HepG2 (cell line): Measurements from ENCODE around the gene MGMT. TPM values are rescaled to one million over a fixed set of nuclear protein-coding genes. Genes with fewer than 3 reads are reported as not detected.

Experiments
- ATAC-seq: fragments of 200-7000 bp; cut with Tn5 transposase; 3 replicates; pipeline ENCODE4 v1.9.1; 2020; ENCODE audit warnings: mild to moderate bottlenecking, moderate library complexity
- BruUV-seq: library from RNA; stranded (reverse); fragments of 400-500 nt; replicated peaks from 2 replicates; lab custom pipeline; 2021; lab: Mats Ljungman, UMichigan
- CTCF ChIA-PET: fragments of 300-600 bp; formaldehyde crosslinking; extraction: SDS; loops from one replicate; lab custom pipeline; 2021; ENCODE audit warnings: low total read pairs, inconsistent platforms, low intra/inter-chr PET ratio; lab: Yijun Ruan, JAX
- POLR2A ChIA-PET: fragments of 350-600 bp; sonication (Branson Sonifier 250); formaldehyde crosslinking; loops from one replicate; lab custom pipeline; 2020; ENCODE audit warnings: antibody characterized with exemption, inconsistent platforms; lab: Yijun Ruan, JAX
- DNase-seq: peaks from one replicate; pipeline ENCODE4 v3.0.0-alpha.2; 2015; ENCODE audit warnings: low spot score
- FAIRE-seq: peaks from 3 replicates; lab custom pipeline; 2011; peaks lifted over from hg19 to GRCh38; lab: Jason Lieb, UNC
- H2AFZ ChIP-seq: one replicate; pipeline ENCODE4 v1.6.1; 2011; ENCODE audit warnings: low read length, inconsistent platforms
- H3K27ac ChIP-seq: fragments of 300-600 bp; 3 replicates; pipeline ENCODE4 v1.8.0; 2011; ENCODE audit warnings: mixed run types, mild to moderate bottlenecking, mixed read lengths, low read length, inconsistent platforms; ENCODE audit not compliant: insufficient read depth; ENCODE audit errors: extremely low read length
- H3K27me3 ChIP-seq, 2 experiments: fragments of 200-600 bp in 1 of 2; 2 replicates in 1 of 2; 3 replicates in 1 of 2; pipeline versions ENCODE4 v1.6.0 to v1.8.0; 2011; ENCODE audit warnings: low read length in 2 of 2, mild to moderate bottlenecking in 2 of 2, moderate library complexity in 2 of 2, inconsistent platforms in 1 of 2; ENCODE audit not compliant: insufficient read depth in 2 of 2, control insufficient read depth in 1 of 2
- H3K36me3 ChIP-seq, 2 experiments: fragments of 200-600 bp in 1 of 2; replicated peaks in 1 of 2; 2 replicates in 1 of 2; 3 replicates in 1 of 2; pipeline versions ENCODE4 v1.5.1 to v1.8.0; 2011; ENCODE audit warnings: low read length in 2 of 2, inconsistent platforms in 1 of 2; ENCODE audit not compliant: insufficient read depth in 2 of 2, control insufficient read depth in 1 of 2
- H3K4me1 ChIP-seq: 2 replicates; pipeline ENCODE4 v1.5.1; 2012; ENCODE audit warnings: low read length, inconsistent platforms; ENCODE audit not compliant: insufficient read depth
- H3K4me2 ChIP-seq: 2 replicates; pipeline ENCODE4 v1.6.0; 2011; ENCODE audit warnings: low read depth, low read length, inconsistent platforms
- H3K4me3 ChIP-seq, 3 experiments: fragments of 200-600 bp in 1 of 3; sonication (generic), shearing (Covaris generic) in 1 of 3; replicated peaks in 1 of 3; 2 replicates each; pipeline ENCODE4 v1.5.1; 2011 to 2016; ENCODE audit warnings: low read length in 3 of 3, inconsistent platforms in 2 of 3, low read depth in 2 of 3, mild to moderate bottlenecking in 2 of 3, control low read depth in 1 of 3, mixed read lengths in 1 of 3; ENCODE audit not compliant: insufficient read depth in 1 of 3
- H3K79me2 ChIP-seq: one replicate; pipeline ENCODE4 v1.6.1; 2011; ENCODE audit warnings: low read length, inconsistent platforms; ENCODE audit not compliant: insufficient read depth
- H3K9ac ChIP-seq: 2 replicates; pipeline ENCODE4 v1.6.0; 2011; ENCODE audit warnings: mild to moderate bottlenecking, low read depth, low read length, inconsistent platforms; ENCODE audit not compliant: insufficient read depth
- H3K9me3 ChIP-seq: 2 replicates; pipeline ENCODE4 v1.5.1; 2012; ENCODE audit warnings: mild to moderate bottlenecking, low read length
- H4K20me1 ChIP-seq: 2 replicates; pipeline ENCODE4 v1.6.0; 2011; ENCODE audit warnings: inconsistent platforms, mild to moderate bottlenecking, low read length, moderate library complexity; ENCODE audit not compliant: insufficient read depth
- MEIS1 ChIP-seq: sonication (generic); formaldehyde crosslinking; IDR thresholded peaks from 2 replicates; pipeline ENCODE4 v1.9.0; 2021; ENCODE audit warnings: mild to moderate bottlenecking, missing genetic modification reagents, moderate library complexity, borderline replicate concordance
- NR2F1 ChIP-seq, 2 experiments: fragments of 450-650 bp in 1 of 2; formaldehyde crosslinking in 1 of 2; IDR thresholded peaks; 2 replicates each; pipeline versions ENCODE4 v1.5.0 to v1.6.1; 2016 to 2020; ENCODE audit warnings: mild to moderate bottlenecking in 1 of 2, missing compliant biosample characterization in 1 of 2, missing genetic modification reagents in 1 of 2, moderate library complexity in 1 of 2
- PCBP2 ChIP-seq: fragments of 200-400 bp; formaldehyde crosslinking; optimal IDR thresholded peaks from 2 replicates; pipeline ENCODE3; 2018; ENCODE audit warnings: low read length, low read depth; ENCODE audit not compliant: poor library complexity, severe bottlenecking
- SPEN ChIP-seq: sonication (generic); formaldehyde crosslinking; IDR thresholded peaks from 2 replicates; pipeline ENCODE4 v1.5.1; 2020; ENCODE audit warnings: low read depth, mild to moderate bottlenecking, missing genetic modification reagents
- ZNF263 ChIP-seq: sonication (generic); formaldehyde crosslinking; IDR thresholded peaks from 2 replicates; pipeline ENCODE4 v1.4.0; 2020; ENCODE audit warnings: missing genetic modification reagents
- ZNF367 ChIP-seq: sonication (generic); formaldehyde crosslinking; IDR thresholded peaks from 2 replicates; pipeline ENCODE4 v1.4.0; 2020; ENCODE audit warnings: missing genetic modification reagents, borderline replicate concordance
- ZNF543 ChIP-seq: sonication (generic); formaldehyde crosslinking; IDR thresholded peaks from 2 replicates; pipeline ENCODE4 v1.4.0; 2020; ENCODE audit warnings: mild to moderate bottlenecking, missing genetic modification reagents
- WGBS: methylation state at CpG from one replicate; pipeline ENCODE4 v1.1.6; 2017; ENCODE audit warnings: low lambda C conversion rate; 5-methylcytosine and 5-hydroxymethylcytosine counted together
- in situ Hi-C: cut with HindIII; loops from 2 replicates; pipeline ENCODE4 v1.10.0; 2017; ENCODE audit warnings: low pct_unique_long_range_greater_than_20kb; ENCODE audit not compliant: extremely low pct_ligation_motif_present
- intact Hi-C: fragments of 100-400 bp; cut with micrococcal nuclease; formaldehyde crosslinking; loops from one replicate; pipeline ENCODE4 v1.10.0; 2022; ENCODE audit not compliant: unreplicated experiment
- polyA plus RNA-seq, 8 experiments: library from polyadenylated mRNA; depleted of rRNA in 3 of 8; stranded (reverse) in 7 of 8; unstranded in 1 of 8; fragments of >200 nt; fragmentation: Illumina TruSeq in 4 of 8; extraction: Trizol in 4 of 8; gene quantifications; 2 replicates each; pipeline versions ENCODE4 v1.2.1 to v1.2.3, GENCODE V29; 2011 to 2016; ENCODE audit warnings: low read depth in 4 of 8, missing spikeins in 1 of 8, mixed read lengths in 1 of 8; ENCODE audit not compliant: insufficient read depth in 1 of 8
- total RNA-seq, 5 experiments: library from RNA; depleted of rRNA; stranded (reverse); fragments of >200 nt; fragmentation: Illumina TruSeq; extraction: Trizol; gene quantifications; 2 replicates each; pipeline ENCODE4 v1.2.3, GENCODE V29; 2016; ENCODE audit warnings: low read depth in 1 of 5
- TF ChIP-seq, protein P1 (sequence below): sonication (generic); formaldehyde crosslinking; IDR thresholded peaks from 2 replicates; pipeline ENCODE4 v1.4.0; 2020; ENCODE audit warnings: missing genetic modification reagents

Gene MGMT
- total and polyA plus RNA-seq, 2 of the 13 experiments (the other 11 are each of a cell fraction or from before 2014, with no cell fraction given) = 12.0 to 19.5 TPM

- WGBS = 77% methylated on average over 7 of the region's 9 CpGs
- DNase-seq = no peak
- Histone ChIP-seq H3K4me2 (no peak overlapping the region), H4K20me1 (no peaks in the 10 kb centered on the region), H3K79me2 (no peaks in the 10 kb centered on the region), H2AFZ (no peak overlapping the region), H3K9me3 (peaks cover 27% of the 10 kb centered on the region; the same call in 1 of the 2 replicates), H3K9ac (no peak overlapping the region), H3K4me3 (no peak overlapping the region), H3K36me3 (no peaks in the 10 kb centered on the region), H3K27me3 (no peaks in the 10 kb centered on the region), H3K27ac (no peak overlapping the region), H3K4me1 (no peaks in the 10 kb centered on the region; the same call in 1 of the 2 replicates)
- intact Hi-C loops = no loop called here
- ChIA-PET POLR2A (no interaction called here), CTCF (no interaction called here)
- no peak for ATAC-seq
- no TSS peak for BruUV-seq
- in situ Hi-C loops = no loop called here
- FAIRE-seq = no peak
- TF ChIP-seq, protein P1, sequence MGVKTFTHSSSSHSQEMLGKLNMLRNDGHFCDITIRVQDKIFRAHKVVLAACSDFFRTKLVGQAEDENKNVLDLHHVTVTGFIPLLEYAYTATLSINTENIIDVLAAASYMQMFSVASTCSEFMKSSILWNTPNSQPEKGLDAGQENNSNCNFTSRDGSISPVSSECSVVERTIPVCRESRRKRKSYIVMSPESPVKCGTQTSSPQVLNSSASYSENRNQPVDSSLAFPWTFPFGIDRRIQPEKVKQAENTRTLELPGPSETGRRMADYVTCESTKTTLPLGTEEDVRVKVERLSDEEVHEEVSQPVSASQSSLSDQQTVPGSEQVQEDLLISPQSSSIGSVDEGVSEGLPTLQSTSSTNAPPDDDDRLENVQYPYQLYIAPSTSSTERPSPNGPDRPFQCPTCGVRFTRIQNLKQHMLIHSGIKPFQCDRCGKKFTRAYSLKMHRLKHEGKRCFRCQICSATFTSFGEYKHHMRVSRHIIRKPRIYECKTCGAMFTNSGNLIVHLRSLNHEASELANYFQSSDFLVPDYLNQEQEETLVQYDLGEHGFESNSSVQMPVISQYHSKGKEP (CRISPR knock-in tag) = no peak
- no peak for TF ChIP-seq SPEN (CRISPR knock-in tag)
- no peak for TF ChIP-seq ZNF367 (CRISPR knock-in tag)
- TF ChIP-seq ZNF543 (CRISPR knock-in tag) = no peak
- no peak for TF ChIP-seq PCBP2
- TF ChIP-seq NR2F1 (CRISPR knock-in tag; IDR thresholded peaks at IDR 0.05) = no peak
- no peak for TF ChIP-seq ZNF263 (CRISPR knock-in tag)
- no peak for TF ChIP-seq MEIS1
These were observed 288.6 kb downstream of the MGMT start for GRCh38 chr10:129755621-129756020.
